Fibroblast of the aortic adventitia (primary cell): ENCODE data around the gene PALLD. TPM values are rescaled to one million over a fixed set of nuclear protein-coding genes. Genes with fewer than 3 reads are reported as not detected.

Source experiments
- DNase-seq: peaks from one replicate; pipeline ENCODE4 v3.0.0-alpha.2; 2010; ENCODE audit warnings: low read depth
- H3K4me3 ChIP-seq: 2 replicates; pipeline ENCODE4 v1.5.1; 2011; ENCODE audit warnings: low read depth, mild to moderate bottlenecking, control low read depth, low read length, moderate library complexity
- CTCF ChIP-seq: IDR thresholded peaks from 2 replicates; pipeline ENCODE4 v1.5.1; 2011; ENCODE audit warnings: mild to moderate bottlenecking, low read length, control low read depth, inconsistent platforms; ENCODE audit not compliant: insufficient read depth
- total RNA-seq: library from RNA; depleted of rRNA; stranded (reverse); fragments of >200 nt; gene quantifications from 2 replicates; pipeline ENCODE4 v1.2.3, GENCODE V29; 2012; ENCODE audit warnings: low replicate concordance

The PALLD gene
- total RNA-seq, 1 donor, result 52.1 TPM

GRCh38 chr4:168759959-168760527, 263.2 kb downstream of the PALLD start:
- H3K4me3 ChIP-seq, result no peak overlapping the region
- no peak for TF ChIP-seq CTCF
- no peak for DNase-seq

- DNase-seq, result no peak
- no peak for TF ChIP-seq CTCF
- no peak overlapping the region for H3K4me3 ChIP-seq
Measured at GRCh38 chr4:168761066-168761465, 264.2 kb downstream of the PALLD start.

- DNase-seq, result no peak
- H3K4me3 ChIP-seq, result no peak overlapping the region
- TF ChIP-seq CTCF, result no peak
Measured at GRCh38 chr4:168765322-168765721, 268.5 kb downstream of the PALLD start.

GRCh38 chr4:168765726-168766125, 268.9 kb downstream of the PALLD start:
- no peak for TF ChIP-seq CTCF
- peak; percentile 97 for DNase-seq
- H3K4me3 ChIP-seq, result no peak overlapping the region

- no peak overlapping the region for H3K4me3 ChIP-seq
- no peak for TF ChIP-seq CTCF
- DNase-seq, result peak; percentile 84
Measured at GRCh38 chr4:168766604-168767316, 269.9 kb downstream of the PALLD start.

GRCh38 chr4:168769416-168769815, 272.6 kb downstream of the PALLD start:
- DNase-seq, result peak; percentile 75
- TF ChIP-seq CTCF, result no peak
- no peak overlapping the region for H3K4me3 ChIP-seq
